Left kidney (tissue), 2 donors: ENCODE results near the gene IQCH. TPM values are rescaled to one million over a fixed set of nuclear protein-coding genes. Genes with fewer than 3 reads are reported as not detected.
"Not testable (repeated sequence)": the region's sequence is repeated elsewhere in the genome, so short reads cannot be mapped to it uniquely, and the experiment has no call there.

Experiments
- DNase-seq: peaks from one replicate; pipeline ENCODE4 v3.0.0-alpha.2; 2013
- polyA plus RNA-seq: library from polyadenylated mRNA; unstranded; fragments of 120-200 nt; gene quantifications from one replicate; pipeline ENCODE4 v1.2.1, GENCODE V29; 2013; ENCODE audit not compliant: insufficient read length

The IQCH gene
- polyA plus RNA-seq, 1 donor = 10.0 TPM

- DNase-seq = not testable (repeated sequence)
These were observed 8.0 kb upstream of the IQCH start for GRCh38 chr15:67246606-67247005.

- no peak for DNase-seq
These were observed 6.5 kb upstream of the IQCH start for GRCh38 chr15:67248011-67248505.

- DNase-seq = no peak
These were observed 4.8 kb upstream of the IQCH start for GRCh38 chr15:67249830-67250229.

- DNase-seq = no peak
These were observed 3.3 kb upstream of the IQCH start for GRCh38 chr15:67251318-67251717.

GRCh38 chr15:67253101-67253500 is 1.5 kb upstream of the IQCH start:
- no peak for DNase-seq

- DNase-seq = peak; percentile 20
These were observed 893 bp upstream of the IQCH start for GRCh38 chr15:67253549-67254237.

GRCh38 chr15:67256051-67256450 is 1.5 kb downstream of the IQCH start:
- no peak for DNase-seq

- DNase-seq = not testable (repeated sequence)
These were observed 3.8 kb downstream of the IQCH start for GRCh38 chr15:67258412-67258811.

GRCh38 chr15:67259379-67259778 is 4.8 kb downstream of the IQCH start:
- DNase-seq = no peak

GRCh38 chr15:67259806-67260205 is 5.2 kb downstream of the IQCH start:
- no peak for DNase-seq

- no peak for DNase-seq
These were observed 12.3 kb downstream of the IQCH start for GRCh38 chr15:67266870-67267269.

GRCh38 chr15:67267440-67267839 is 12.9 kb downstream of the IQCH start:
- DNase-seq = no peak

GRCh38 chr15:67267951-67268941 is 13.7 kb downstream of the IQCH start:
- DNase-seq = no peak

GRCh38 chr15:67274236-67274635 is 19.6 kb downstream of the IQCH start:
- DNase-seq = no peak

GRCh38 chr15:67276666-67277065 is 22.1 kb downstream of the IQCH start:
- DNase-seq = no peak

GRCh38 chr15:67280217-67280616 is 25.6 kb downstream of the IQCH start:
- peak; percentile 55 for DNase-seq

GRCh38 chr15:67281714-67282113 is 27.1 kb downstream of the IQCH start:
- no peak for DNase-seq

- DNase-seq = not testable (repeated sequence)
These were observed 31.0 kb downstream of the IQCH start for GRCh38 chr15:67285625-67286024.

- not testable (repeated sequence) for DNase-seq
These were observed 31.8 kb downstream of the IQCH start for GRCh38 chr15:67286400-67286799.

- no peak for DNase-seq
These were observed 35.7 kb downstream of the IQCH start for GRCh38 chr15:67290319-67290718.

GRCh38 chr15:67296188-67296587 is 41.6 kb downstream of the IQCH start:
- DNase-seq = no peak

- DNase-seq = no peak
These were observed 42.1 kb downstream of the IQCH start for GRCh38 chr15:67296684-67297083.
